Measurements from ENCODE around the gene USP28.

Gene USP28

GRCh38 chr11:113828191-113828590 is 47.2 kb downstream of the USP28 start:
- no peak for TF ChIP-seq CTCF (conservative IDR thresholded peaks at IDR 0.05; ENCODE audit: low read depth, low read length)
- Histone ChIP-seq H3K27ac (no peak overlapping the region), H3K27me3 (ENCODE audit: insufficient read depth, low read depth) (no peaks in the 10 kb centered on the region), H4K20me1 (ENCODE audit: insufficient read depth) (no peaks in the 10 kb centered on the region), H3K4me1 (ENCODE audit: low read depth, poor library complexity, severe bottlenecking) (no peaks in the 10 kb centered on the region), H3K36me3 (ENCODE audit: insufficient read depth) (no peaks in the 10 kb centered on the region), H3K4me3 (IDR thresholded peaks at IDR 0.05; ENCODE audit: insufficient read depth, low read depth, low read length) (no peak overlapping the region), H3K4me2 (no peak overlapping the region), H3K9ac (no peak overlapping the region), H2AFZ (ENCODE audit: low read depth) (no peak overlapping the region), H3K79me2 (ENCODE audit: insufficient read depth, low read depth) (no peaks in the 10 kb centered on the region)

- Histone ChIP-seq H3K4me1 (ENCODE audit: low read depth, poor library complexity, severe bottlenecking) (no peaks in the 10 kb centered on the region), H3K27ac (no peak overlapping the region), H2AFZ (ENCODE audit: low read depth) (no peak overlapping the region), H3K36me3 (ENCODE audit: insufficient read depth) (no peaks in the 10 kb centered on the region), H4K20me1 (ENCODE audit: insufficient read depth) (no peaks in the 10 kb centered on the region), H3K27me3 (ENCODE audit: insufficient read depth, low read depth) (no peaks in the 10 kb centered on the region), H3K4me3 (IDR thresholded peaks at IDR 0.05; ENCODE audit: insufficient read depth, low read depth, low read length) (no peak overlapping the region), H3K9ac (no peak overlapping the region), H3K4me2 (no peak overlapping the region), H3K79me2 (ENCODE audit: insufficient read depth, low read depth) (no peaks in the 10 kb centered on the region)
- TF ChIP-seq CTCF (conservative IDR thresholded peaks at IDR 0.05; ENCODE audit: low read depth, low read length) = no peak
Observed at GRCh38 chr11:113827477-113827876, 47.9 kb downstream of the USP28 start.

GRCh38 chr11:113818426-113818825 is 56.9 kb downstream of the USP28 start:
- Histone ChIP-seq H3K4me2 (no peak overlapping the region), H3K36me3 (ENCODE audit: insufficient read depth) (no peaks in the 10 kb centered on the region), H3K4me1 (ENCODE audit: low read depth, poor library complexity, severe bottlenecking) (no peaks in the 10 kb centered on the region), H2AFZ (ENCODE audit: low read depth) (no peak overlapping the region), H4K20me1 (ENCODE audit: insufficient read depth) (no peaks in the 10 kb centered on the region), H3K4me3 (IDR thresholded peaks at IDR 0.05; ENCODE audit: insufficient read depth, low read depth, low read length) (no peak overlapping the region), H3K27ac (no peak overlapping the region), H3K9ac (no peak overlapping the region), H3K27me3 (ENCODE audit: insufficient read depth, low read depth) (no peaks in the 10 kb centered on the region), H3K79me2 (ENCODE audit: insufficient read depth, low read depth) (no peaks in the 10 kb centered on the region)
- no peak for TF ChIP-seq CTCF (conservative IDR thresholded peaks at IDR 0.05; ENCODE audit: low read depth, low read length)

- H3K79me2 ChIP-seq (ENCODE audit: insufficient read depth, low read depth) = no peaks in the 10 kb centered on the region
- TF ChIP-seq CTCF (conservative IDR thresholded peaks at IDR 0.05; ENCODE audit: low read depth, low read length) = no peak
- H3K4me2 ChIP-seq = no peak overlapping the region
- no peak overlapping the region for H2AFZ ChIP-seq (ENCODE audit: low read depth)
- no peaks in the 10 kb centered on the region for H4K20me1 ChIP-seq (ENCODE audit: insufficient read depth)
- no peak overlapping the region for H3K9ac ChIP-seq
- no peaks in the 10 kb centered on the region for H3K4me1 ChIP-seq (ENCODE audit: low read depth, poor library complexity, severe bottlenecking)
- H3K4me3 ChIP-seq (IDR thresholded peaks at IDR 0.05; ENCODE audit: insufficient read depth, low read depth, low read length) = no peak overlapping the region
- no peaks in the 10 kb centered on the region for H3K36me3 ChIP-seq (ENCODE audit: insufficient read depth)
- H3K27me3 ChIP-seq (ENCODE audit: insufficient read depth, low read depth) = no peaks in the 10 kb centered on the region
- H3K27ac ChIP-seq = no peak overlapping the region
Observed at GRCh38 chr11:113817626-113818025, 57.7 kb downstream of the USP28 start.

GRCh38 chr11:113817162-113817561 is 58.2 kb downstream of the USP28 start:
- no peaks in the 10 kb centered on the region for H3K79me2 ChIP-seq (ENCODE audit: insufficient read depth, low read depth)
- no peaks in the 10 kb centered on the region for H4K20me1 ChIP-seq (ENCODE audit: insufficient read depth)
- no peaks in the 10 kb centered on the region for H3K36me3 ChIP-seq (ENCODE audit: insufficient read depth)
- no peak overlapping the region for H3K27ac ChIP-seq
- H3K4me2 ChIP-seq = no peak overlapping the region
- H3K4me1 ChIP-seq (ENCODE audit: low read depth, poor library complexity, severe bottlenecking) = no peaks in the 10 kb centered on the region
- no peak overlapping the region for H2AFZ ChIP-seq (ENCODE audit: low read depth)
- H3K4me3 ChIP-seq (IDR thresholded peaks at IDR 0.05; ENCODE audit: insufficient read depth, low read depth, low read length) = no peak overlapping the region
- no peaks in the 10 kb centered on the region for H3K27me3 ChIP-seq (ENCODE audit: insufficient read depth, low read depth)
- TF ChIP-seq CTCF (conservative IDR thresholded peaks at IDR 0.05; ENCODE audit: low read depth, low read length) = no peak
- H3K9ac ChIP-seq = no peak overlapping the region
